Testis (tissue), 3 donors: Measurements from ENCODE around the gene IL1F10. TPM values are rescaled to one million over a fixed set of nuclear protein-coding genes. Genes with fewer than 3 reads are reported as not detected.

Source experiments
- DNase-seq: peaks from one replicate; pipeline ENCODE4 v3.0.0-alpha.2; 2019
- H3K27ac ChIP-seq, 2 donors: fragments of 200-600 bp; sonication (generic); one replicate each; pipeline ENCODE4 v1.5.1; 2019
- H3K27me3 ChIP-seq: fragments of 200-600 bp; sonication (generic); one replicate; pipeline ENCODE4 v1.5.1; 2019
- H3K36me3 ChIP-seq: fragments of 200-600 bp; sonication (generic); one replicate; pipeline ENCODE4 v1.5.1; 2017; ENCODE audit warnings: low read depth; ENCODE audit errors: missing control alignments
- H3K4me1 ChIP-seq: fragments of 200-600 bp; sonication (generic); one replicate; pipeline ENCODE4 v1.5.1; 2019
- H3K4me3 ChIP-seq, 2 donors: fragments of 200-600 bp; sonication (generic); one replicate each; pipeline ENCODE4 v1.5.1; 2017 to 2019
- H3K9me3 ChIP-seq: fragments of 200-600 bp; sonication (generic); one replicate; pipeline ENCODE4 v1.5.1; 2017
- CTCF ChIP-seq, 3 experiments: fragments of 450-650 bp in 2 of 3; fragments of 200-600 bp in 1 of 3; sonication (generic) in 1 of 3; IDR thresholded peaks; one replicate each; pipeline ENCODE4 v1.5.1; 2016 to 2019; ENCODE audit warnings: antibody characterized with exemption in 3 of 3, mild to moderate bottlenecking in 2 of 3, moderate library complexity in 1 of 3
- POLR2A ChIP-seq: fragments of 450-650 bp; IDR thresholded peaks from one replicate; pipeline ENCODE4 v1.6.1; 2017; ENCODE audit warnings: antibody characterized with exemption, mild to moderate bottlenecking, moderate library complexity
- WGBS, 2 donors: methylation state at CpG; one replicate each; pipeline ENCODE4 v1.1.5; 2018; 5-methylcytosine and 5-hydroxymethylcytosine counted together
- intact Hi-C: fragments of 100-400 bp; cut with DNase I; formaldehyde crosslinking; loops from one replicate; pipeline ENCODE4 v1.15.1; 2023; ENCODE audit warnings: low total_unique reads
- polyA plus RNA-seq: library from polyadenylated mRNA; stranded (reverse); fragments of 350-450 nt; fragmentation: Illumina TruSeq; extraction: RNeasy Lipid Tissue Mini Kit (QIAGEN cat#74804); gene quantifications from one replicate; pipeline ENCODE4 v1.2.3, GENCODE V29; 2014; ENCODE audit warnings: low read depth, low replicate concordance; ENCODE audit not compliant: insufficient read depth
- total RNA-seq, 2 donors: library from RNA; depleted of rRNA; stranded (reverse); fragments of >200 nt; gene quantifications; one replicate each; pipeline ENCODE4 v1.2.3, GENCODE V29; 2016

IL1F10 gene
- total and polyA plus RNA-seq, 3 donors from 2014 or later, result 0.68 TPM; not detected in 2

DNA sequence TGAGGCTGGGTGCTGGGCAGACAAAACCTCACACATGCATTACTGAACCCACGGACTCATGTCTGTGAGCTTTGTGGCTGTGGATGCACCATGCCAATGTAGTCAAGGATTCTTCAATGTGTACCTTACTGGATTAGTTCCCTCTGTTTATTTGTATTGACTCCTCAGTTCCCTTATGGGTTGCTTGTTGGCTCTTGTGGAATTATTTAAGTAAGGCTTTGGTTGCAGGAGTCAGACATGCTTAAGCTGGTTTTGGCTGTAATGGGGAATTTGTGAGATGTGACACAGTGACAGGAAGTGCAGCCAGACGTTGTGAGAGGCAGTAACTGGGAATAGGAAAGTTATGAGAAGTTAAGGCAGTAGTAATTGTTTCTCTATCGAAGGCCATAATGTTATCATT is 46.0 kb downstream of the IL1F10 start:
- TF ChIP-seq POLR2A, result no peak
- TF ChIP-seq CTCF (IDR thresholded peaks at IDR 0.05), result no peak
- no peak for DNase-seq
- Histone ChIP-seq H3K36me3 (no peaks in the 10 kb centered on the region), H3K4me1 (no peaks in the 10 kb centered on the region), H3K27me3 (no peaks in the 10 kb centered on the region), H3K4me3 (no peak overlapping the region), H3K9me3 (no peaks in the 10 kb centered on the region), H3K27ac (no peak overlapping the region)
- intact Hi-C loops, result no loop called here
- 68 to 72% methylated on average over 3 of the region's 3 CpGs for WGBS, 2 donors

- H3K36me3 ChIP-seq, result no peaks in the 10 kb centered on the region
- intact Hi-C loops, result no loop called here
- TF ChIP-seq CTCF (IDR thresholded peaks at IDR 0.05) (no peak), POLR2A (no peak)
- no peaks in the 10 kb centered on the region for H3K27me3 ChIP-seq
- H3K9me3 ChIP-seq, result no peaks in the 10 kb centered on the region
- no peak for DNase-seq
- H3K4me1 ChIP-seq, result no peaks in the 10 kb centered on the region
- 80 to 81% methylated on average over 6 of the region's 6 CpGs for WGBS, 2 donors
- H3K4me3 ChIP-seq, result no peak overlapping the region
- H3K27ac ChIP-seq, result no peak overlapping the region
Observed at GRCh38 chr2:113114224-113114945, 46.6 kb downstream of the IL1F10 start.

GRCh38 chr2:113114996-113115395 is 47.2 kb downstream of the IL1F10 start:
- Histone ChIP-seq H3K36me3 (no peaks in the 10 kb centered on the region), H3K27ac (no peak overlapping the region), H3K27me3 (no peaks in the 10 kb centered on the region), H3K9me3 (no peaks in the 10 kb centered on the region), H3K4me1 (no peaks in the 10 kb centered on the region), H3K4me3 (no peak overlapping the region)
- DNase-seq, result no peak
- TF ChIP-seq POLR2A (no peak), CTCF (IDR thresholded peaks at IDR 0.05) (no peak)
- 55 to 60% methylated on average over 4 of the region's 4 CpGs for WGBS, 2 donors
- intact Hi-C loops, result no loop called here

- no peaks in the 10 kb centered on the region for H3K27me3 ChIP-seq
- H3K9me3 ChIP-seq, result no peaks in the 10 kb centered on the region
- H3K4me3 ChIP-seq, result no peak overlapping the region
- no peaks in the 10 kb centered on the region for H3K36me3 ChIP-seq
- no peaks in the 10 kb centered on the region for H3K4me1 ChIP-seq
- no peak for TF ChIP-seq CTCF (IDR thresholded peaks at IDR 0.05)
- TF ChIP-seq POLR2A, result no peak
- no peak for DNase-seq
- WGBS, 2 donors, result 80 to 87% methylated on average over 10 of the region's 10 CpGs
- no peak overlapping the region for H3K27ac ChIP-seq
- intact Hi-C loops, result no loop called here
Observed at GRCh38 chr2:113116100-113116958, 48.6 kb downstream of the IL1F10 start.
